Right hindlimb (tissue), 1 donor: Measurements from ENCODE around the gene MYL7.
"Not testable (repeated sequence)": the region's sequence is repeated elsewhere in the genome, so short reads cannot be mapped to it uniquely, and the experiment has no call there.

Experiments
- DNase-seq: peaks from one replicate; pipeline ENCODE4 v3.0.0-alpha.2; 2018

MYL7 gene, protein sequence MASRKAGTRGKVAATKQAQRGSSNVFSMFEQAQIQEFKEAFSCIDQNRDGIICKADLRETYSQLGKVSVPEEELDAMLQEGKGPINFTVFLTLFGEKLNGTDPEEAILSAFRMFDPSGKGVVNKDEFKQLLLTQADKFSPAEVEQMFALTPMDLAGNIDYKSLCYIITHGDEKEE

GRCh38 chr7:44141221-44141850 is at the start of gene MYL7:
Gene MYL7, minus strand, starts transcription at chr7:44141332. Its CDS starts 27 bp downstream, at chr7:44141305.
- peak; percentile 16 for DNase-seq

DNA sequence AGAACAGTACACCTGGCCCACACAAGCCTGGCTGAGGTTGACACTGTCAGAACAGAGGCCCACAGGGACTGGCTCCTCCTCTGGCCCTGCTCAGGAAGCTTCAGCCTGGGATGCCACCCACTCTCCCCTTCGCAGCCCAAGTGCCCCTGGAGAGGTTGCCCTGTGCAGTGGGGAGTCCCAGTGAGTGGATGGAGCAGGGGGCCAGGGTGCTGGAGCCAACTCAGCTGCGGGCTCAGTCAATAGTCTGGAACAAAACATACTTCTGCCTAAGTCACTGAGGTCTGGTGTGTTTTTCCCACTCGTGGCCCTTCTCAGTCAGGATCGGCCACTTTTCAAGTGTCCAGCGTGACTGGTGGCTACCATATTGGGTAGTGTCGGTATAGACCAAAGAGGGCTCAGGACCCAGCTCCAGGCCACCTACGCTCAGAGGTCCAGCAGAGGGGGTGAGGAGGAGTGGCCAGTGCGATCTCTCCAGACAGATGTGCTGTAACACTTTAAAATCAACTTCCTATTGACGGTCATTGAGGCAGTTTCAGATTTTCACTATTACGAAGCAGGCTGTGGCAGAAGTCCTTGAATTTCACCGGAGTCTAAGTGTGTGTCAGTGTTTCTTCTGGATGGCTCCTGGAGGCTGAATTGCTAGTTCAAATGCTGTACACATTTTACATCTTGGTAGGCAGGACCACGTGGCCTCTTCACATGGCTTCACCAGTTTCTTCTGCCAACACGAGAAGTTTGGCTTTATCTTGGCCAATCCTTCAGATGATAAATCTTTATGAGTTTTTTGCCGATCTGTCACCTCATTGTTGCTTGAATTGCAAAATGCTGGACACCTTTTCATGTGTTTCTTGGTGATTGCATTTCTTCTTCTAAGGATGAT is 49.1 kb upstream of the MYL7 start:
- no peak for DNase-seq

GRCh38 chr7:44189286-44189992 is 48.3 kb upstream of the MYL7 start, which contains the start of gene GCK:
Gene GCK, minus strand, starts transcription at chr7:44189439. Its CDS starts 486 bp downstream, at chr7:44188953.
- no peak for DNase-seq

DNA sequence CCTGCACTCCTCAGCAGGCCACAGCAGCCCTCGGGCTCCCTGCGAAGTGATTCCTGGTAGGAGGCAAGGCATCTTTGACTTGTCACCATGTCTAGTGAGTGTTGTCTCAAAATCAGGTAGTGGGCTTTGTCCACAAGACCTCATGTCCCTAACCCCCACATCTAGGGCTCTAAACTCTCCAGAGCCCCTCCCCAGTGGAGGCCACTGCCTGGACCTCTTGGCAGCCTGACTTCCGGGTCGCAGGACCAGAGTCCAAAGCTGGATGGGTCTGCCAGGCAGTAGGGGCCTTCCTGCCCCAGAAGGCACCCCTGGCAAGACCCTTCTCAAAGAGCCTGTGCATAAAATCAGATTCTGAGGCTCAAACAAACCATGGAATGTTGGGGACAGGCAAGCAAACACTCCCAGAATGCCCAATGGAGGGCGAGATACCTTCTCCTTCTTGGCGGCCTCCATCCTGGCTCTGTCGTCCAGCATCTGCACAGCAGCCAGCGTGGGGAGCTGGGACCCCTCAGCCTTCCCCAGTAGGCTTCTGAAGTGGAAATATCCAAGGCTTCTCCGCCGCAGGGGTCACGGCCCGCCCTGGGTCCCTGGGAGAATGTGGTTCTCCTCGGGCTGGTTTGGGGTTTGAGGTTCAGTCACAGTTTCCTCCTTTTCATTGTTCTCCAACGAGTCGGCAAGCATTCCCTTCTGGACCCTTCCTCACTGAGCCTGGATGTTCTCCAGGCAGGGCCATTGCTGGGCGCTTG is 47.5 kb upstream of the MYL7 start:
- DNase-seq, result no peak

GRCh38 chr7:44187636-44188416 is 46.7 kb upstream of the MYL7 start:
- DNase-seq, result no peak

GRCh38 chr7:44186736-44187135 is 45.6 kb upstream of the MYL7 start:
- DNase-seq, result no peak

DNA sequence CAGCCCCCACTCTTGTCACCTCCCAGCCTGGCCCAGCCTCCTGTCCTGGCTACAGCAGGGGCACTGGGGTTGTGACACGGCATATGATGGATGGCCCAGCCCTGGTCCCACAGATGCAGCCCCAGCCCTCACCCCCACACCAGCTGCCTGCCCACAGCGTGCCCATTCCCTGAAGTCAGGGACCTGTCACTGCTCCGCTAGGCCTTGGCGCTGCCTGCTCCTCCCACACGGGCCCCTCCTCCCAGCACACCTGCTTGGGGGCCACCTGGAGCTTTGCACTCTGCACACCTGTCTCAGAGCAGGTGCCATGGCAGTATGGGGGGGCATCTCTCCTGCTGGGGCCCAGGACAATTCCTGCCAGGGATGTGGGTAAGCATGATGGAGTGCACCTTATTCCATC is 44.6 kb upstream of the MYL7 start:
- DNase-seq, result no peak

GRCh38 chr7:44184873-44185446 is 43.8 kb upstream of the MYL7 start:
- DNase-seq, result no peak

DNA sequence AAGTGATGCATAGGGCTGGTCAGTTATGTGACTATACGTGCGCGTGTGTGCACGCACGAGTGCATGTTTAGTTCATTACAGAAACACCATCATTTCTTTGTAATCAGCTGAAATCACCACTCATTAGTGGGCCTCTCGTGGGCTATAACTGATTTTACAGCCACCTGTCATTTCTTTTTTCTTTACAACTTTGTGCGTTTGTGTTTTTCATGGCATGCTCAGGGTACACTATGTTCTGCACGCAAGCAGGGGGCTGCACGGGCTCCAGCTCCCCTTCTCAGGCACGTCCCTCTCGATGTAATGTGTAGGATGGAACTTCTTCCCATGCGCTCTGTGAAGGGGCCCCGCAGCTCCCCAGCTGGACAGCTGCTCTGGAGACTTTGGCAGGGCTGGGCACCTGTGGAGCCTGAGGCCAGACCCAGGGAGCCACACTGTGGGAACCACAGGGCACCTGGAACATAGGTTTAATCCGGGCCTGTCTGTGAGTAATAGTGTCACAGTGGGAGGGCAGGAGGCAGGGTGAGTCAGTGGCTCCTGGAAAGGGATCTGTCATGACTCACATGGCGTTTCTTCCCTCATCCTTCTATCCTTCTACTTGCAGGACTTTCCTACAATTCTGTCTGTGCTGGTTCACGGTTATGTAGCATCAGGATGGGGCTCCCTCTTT is 43.2 kb upstream of the MYL7 start:
- DNase-seq, result peak; percentile 56

DNA sequence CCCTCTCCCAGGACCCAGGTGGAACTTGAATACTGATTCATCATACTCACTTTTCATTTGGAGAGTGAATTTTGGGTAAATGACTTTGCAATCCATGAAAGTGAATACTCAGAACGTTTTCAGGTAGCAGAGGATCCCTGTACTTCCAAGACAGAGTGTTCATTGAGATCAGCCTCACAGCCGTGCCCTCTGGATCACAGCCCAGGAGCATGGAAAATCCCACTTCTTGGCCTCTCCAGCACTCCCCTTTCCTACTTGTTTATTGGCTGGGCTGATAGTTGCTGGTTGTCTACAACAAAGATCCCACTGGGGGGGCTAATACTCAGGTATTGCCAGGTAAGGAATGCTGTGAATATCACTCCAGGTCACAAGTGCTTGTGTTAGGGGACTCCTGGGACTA is 42.3 kb upstream of the MYL7 start:
- DNase-seq, result peak; percentile 51

DNA sequence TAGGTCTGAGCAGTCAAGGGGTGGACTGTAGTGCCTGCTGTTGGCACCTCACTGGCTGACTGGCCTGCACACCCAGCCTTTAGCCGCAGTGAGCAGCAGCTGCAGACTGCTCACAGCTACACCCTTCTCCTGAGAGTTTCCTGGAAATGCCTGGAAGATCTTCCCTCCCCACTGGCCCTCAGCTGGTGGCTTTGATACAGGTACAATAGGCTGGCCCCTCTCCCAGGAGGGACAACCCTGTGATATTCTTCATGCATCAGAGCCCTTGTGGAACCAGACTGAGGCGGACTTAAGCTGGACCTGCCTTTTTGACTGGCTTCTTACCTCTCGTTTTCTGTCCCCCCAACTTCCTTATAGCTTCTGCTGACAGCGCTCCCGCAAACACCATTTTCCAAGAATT is 41.7 kb upstream of the MYL7 start:
- no peak for DNase-seq

DNA sequence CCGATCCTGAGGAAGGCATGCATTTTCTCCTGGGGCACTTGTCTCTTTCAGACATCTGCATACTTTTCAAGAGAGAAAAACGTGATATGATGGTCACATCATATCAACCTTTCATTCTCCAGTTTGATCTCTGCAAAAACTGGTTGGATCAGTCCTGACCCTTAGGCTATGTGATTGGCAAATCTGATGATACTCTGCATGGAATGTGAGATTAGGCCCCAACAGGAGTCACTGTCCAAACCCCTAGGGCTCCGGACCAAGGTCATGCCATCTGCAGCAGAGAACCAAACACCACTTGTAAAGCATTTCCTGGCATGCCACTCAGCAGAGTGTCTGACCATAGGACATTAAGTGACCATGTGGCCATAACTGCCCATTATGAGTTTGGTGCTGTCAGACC is 39.5 kb upstream of the MYL7 start:
- DNase-seq, result peak; percentile 8

DNA sequence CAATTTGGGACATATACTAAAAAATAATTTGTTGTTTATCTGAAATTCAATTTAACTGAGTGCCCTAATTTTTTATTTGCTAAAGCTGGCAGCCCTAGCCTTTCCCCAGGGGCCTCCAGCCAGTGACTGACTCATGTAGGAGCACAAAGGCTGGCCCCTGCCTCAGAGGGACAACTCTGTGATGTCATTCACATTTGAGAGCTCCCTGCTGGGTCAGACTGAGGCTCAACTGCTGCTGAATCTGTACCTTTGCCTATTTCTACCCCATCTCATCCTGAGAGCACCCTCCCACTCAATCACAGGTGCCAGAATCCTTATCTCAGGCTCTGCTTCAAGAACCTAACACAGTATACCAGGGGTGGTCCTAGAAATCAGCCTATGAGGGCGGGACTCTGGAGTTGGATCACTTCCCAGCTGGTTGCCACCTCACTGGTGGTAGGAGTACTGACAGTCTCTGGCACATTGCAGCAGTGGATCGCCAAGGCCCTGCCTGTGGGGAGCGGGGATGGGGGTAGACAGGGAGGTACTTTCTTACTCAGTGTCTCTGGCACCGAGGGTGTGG is 36.5 kb upstream of the MYL7 start:
- peak; percentile 18 for DNase-seq

DNA sequence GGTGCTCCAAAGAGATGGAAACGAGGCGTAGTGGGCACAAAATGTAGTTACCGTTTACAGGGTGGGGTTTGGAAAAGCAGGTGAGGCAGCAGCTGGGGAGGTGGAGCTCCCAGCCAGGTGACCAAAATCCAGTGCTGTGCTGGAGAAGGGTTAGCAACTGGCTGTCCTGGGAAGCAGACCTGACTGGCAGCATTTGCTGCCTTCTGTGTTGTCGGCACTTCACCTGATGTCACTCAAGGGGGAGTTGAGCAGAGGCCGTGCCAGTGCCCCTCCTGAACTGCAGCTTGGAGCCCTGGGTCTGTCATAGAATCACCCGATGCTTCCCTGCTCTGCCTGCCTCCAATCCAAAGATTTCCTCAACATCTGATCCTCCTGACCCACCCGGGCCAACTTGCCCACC is 35.4 kb upstream of the MYL7 start:
- no peak for DNase-seq

- DNase-seq, result no peak
Measured at GRCh38 chr7:44175730-44176129, 34.6 kb upstream of the MYL7 start.

GRCh38 chr7:44174694-44174948 is 33.5 kb upstream of the MYL7 start:
- not testable (repeated sequence) for DNase-seq

DNA sequence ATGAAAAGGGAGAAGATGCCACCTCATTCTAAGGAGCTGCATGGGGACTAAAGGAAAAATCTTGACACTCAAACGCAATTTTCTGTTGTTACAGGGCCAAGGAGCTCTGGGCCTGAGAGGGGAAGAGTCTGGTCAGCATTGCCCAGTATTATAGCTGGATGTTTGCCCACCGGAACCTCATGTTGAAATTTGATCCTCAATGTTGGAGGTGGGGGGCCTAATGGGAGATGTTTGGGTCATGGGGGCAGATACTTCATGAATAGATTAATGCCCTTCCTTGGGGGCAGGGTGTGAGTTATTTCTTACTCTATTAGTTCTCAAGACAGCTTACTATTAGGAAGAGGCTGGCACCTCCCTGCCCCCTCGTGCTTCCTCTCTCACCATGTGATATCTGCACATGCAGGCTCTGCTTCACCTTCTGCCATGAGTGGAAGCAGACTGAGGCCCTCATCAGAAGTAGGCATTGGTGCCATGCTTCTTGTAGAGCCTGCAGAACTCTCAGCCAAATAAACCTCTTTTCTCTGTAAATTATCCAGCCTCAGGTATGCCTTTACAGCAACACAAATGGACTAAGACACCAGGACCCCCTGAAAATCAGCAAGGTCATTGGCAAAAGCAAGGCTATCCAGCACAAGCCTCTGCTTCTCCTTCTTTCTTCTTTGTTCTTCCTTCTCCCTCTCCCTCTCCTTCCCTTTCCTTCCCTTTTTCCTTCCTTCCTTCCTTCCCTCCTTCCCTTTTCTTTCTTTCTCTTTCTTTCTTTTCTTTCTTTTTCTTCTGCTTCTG is 33.0 kb upstream of the MYL7 start:
- no peak for DNase-seq

GRCh38 chr7:44172803-44173424 is 31.8 kb upstream of the MYL7 start:
- peak; percentile 5 for DNase-seq

DNA sequence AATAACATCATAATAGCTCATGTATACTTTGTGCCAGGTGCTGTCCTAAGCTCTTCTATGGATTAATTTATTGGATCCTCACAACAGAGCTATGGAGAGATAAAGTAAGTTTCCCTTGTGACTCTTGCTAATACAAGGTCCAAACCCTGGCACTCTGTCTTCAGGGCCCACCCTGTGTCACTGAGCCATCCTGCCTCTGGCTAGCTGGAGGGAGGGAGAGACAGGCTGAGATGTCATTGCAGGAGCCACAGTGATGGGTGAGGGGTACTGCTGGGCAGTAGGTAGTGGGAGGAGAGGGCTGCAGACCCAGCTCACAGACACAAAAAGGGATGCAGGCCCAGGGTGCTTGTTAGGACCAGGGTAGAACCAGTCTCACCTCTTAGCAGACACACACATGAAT is 31.2 kb upstream of the MYL7 start:
- DNase-seq, result no peak
